ENCODE results near the gene BNC2.

Gene BNC2

GRCh38 chr9:16527573-16527972 lies 342.9 kb downstream of the BNC2 start:
- DNase-seq, result no peak

GRCh38 chr9:16526380-16526779 lies 344.1 kb downstream of the BNC2 start:
- DNase-seq, result no peak

DNA sequence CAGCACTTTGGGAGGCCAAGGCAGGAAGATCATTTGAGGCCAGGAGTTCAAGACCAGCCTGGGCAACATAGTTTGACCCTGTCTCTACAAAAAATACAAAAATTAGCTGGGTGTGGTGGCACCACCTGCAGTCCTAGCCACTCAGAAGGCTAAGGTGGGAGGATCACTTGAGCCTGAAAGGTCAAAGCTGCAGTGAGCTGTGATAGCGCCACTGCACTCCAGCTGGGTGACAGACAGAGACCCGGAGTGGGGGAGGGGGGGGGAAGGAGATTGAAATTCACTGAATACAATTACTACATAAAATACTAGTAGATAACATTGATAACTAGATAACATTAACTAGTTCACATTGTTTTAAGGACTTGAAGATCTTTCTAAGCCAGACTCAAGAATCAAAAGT lies 345.6 kb downstream of the BNC2 start:
- no peak for DNase-seq

- DNase-seq, result no peak
Observed at GRCh38 chr9:16524078-16524477, 346.4 kb downstream of the BNC2 start.

- no peak for DNase-seq
Observed at GRCh38 chr9:16521868-16522411, 348.5 kb downstream of the BNC2 start.

DNA sequence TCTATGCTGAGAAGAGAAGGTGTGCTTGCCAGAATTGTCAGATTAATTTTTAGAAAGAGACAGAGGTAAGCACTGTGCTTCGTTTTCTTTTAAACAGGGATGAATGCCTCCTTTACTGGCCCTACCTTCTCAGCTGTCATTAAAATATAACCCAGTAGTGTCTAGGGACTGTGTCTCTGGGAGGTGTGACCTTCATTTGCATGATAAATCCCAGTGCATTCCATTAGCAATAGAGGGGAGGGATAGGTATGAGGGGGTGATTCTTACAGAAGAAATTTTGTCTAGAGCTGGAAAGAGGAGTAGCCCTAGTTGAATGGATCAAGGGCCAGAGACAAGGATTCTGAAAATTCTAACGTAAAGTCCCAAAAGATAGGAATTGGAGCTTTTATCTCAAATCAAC lies 351.5 kb downstream of the BNC2 start:
- no peak for DNase-seq

- DNase-seq, result no peak
Observed at GRCh38 chr9:16516891-16517290, 353.6 kb downstream of the BNC2 start.

GRCh38 chr9:16515879-16516301 lies 354.6 kb downstream of the BNC2 start:
- DNase-seq, result no peak

GRCh38 chr9:16515207-16515606 lies 355.3 kb downstream of the BNC2 start:
- DNase-seq, result no peak

- DNase-seq, result no peak
Observed at GRCh38 chr9:16514131-16514530, 356.3 kb downstream of the BNC2 start.

DNA sequence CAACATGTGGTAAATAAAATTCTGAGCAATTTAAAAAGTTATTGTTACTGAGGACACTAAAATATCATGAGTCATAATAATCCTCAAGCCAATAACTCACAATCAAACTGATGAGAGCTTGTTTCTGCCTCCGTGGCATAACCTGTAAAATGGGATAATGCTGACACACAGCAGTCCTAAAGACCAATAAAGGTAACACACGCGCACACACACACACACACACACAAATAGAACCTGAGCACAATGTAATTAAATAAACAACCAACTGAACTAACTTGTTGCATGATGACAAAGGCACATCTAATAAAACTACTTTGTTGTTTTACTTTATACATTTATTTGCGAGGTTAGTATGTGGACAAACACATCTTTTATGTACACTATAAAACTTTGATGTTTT lies 358.2 kb downstream of the BNC2 start:
- no peak for DNase-seq

DNA sequence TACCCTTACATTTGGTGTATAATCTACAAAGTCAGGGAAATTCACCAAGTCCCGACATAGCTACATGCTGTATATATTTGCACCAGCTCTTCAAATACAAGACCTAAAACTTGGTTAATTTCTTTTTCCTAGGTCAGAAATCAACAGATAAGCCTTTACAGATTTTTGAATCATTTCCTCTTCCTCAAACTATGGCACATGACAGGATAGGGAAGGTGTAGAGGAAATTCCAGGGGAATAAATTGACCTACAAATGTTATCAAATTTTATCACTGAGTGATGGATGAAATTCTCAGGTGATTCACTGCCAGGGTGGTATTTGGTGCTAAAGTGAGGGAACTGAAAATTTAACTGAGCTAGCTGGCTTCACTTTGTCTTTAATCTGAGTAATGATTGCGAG lies 360.0 kb downstream of the BNC2 start:
- DNase-seq, result no peak

DNA sequence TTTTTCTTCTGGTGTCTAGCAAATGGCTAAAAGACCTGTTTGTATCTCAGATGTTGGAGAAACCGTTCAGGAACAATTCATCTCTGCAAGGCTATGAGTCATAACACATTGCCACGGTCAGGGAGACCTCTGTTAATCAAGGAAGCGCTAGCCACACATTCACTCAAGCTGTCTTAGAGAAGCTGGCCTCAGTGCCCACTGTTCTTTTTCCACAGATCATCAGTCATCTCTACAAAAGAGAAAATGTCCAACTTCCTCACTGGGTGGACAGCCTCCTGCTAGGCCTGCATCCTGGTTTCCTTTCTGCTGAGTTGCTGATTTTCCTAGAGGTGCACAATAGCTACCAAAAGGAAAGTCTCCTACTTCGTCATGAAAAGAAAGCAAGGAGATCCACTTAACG lies 360.5 kb downstream of the BNC2 start:
- DNase-seq, result no peak

- no peak for DNase-seq
Observed at GRCh38 chr9:16505199-16505598, 365.3 kb downstream of the BNC2 start.

- no peak for DNase-seq
Observed at GRCh38 chr9:16501726-16502125, 368.7 kb downstream of the BNC2 start.

DNA sequence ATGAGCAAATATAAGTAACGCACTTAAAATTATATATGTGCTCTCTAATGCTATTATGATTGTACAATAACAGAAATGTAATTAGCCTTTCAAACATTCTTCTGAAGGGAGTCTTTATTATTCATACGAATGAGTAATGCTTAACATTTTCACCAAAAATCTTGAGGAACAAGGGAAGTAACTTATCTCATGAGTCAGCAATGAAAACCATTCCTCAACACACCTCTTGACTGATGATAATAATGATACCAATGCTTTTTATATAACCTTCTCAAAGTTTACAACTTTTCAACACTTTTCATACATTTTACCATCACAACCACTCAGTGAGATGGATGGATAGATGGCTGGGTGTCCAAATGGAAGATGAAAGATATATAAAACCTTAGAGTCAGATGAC lies 369.3 kb downstream of the BNC2 start:
- no peak for DNase-seq

DNA sequence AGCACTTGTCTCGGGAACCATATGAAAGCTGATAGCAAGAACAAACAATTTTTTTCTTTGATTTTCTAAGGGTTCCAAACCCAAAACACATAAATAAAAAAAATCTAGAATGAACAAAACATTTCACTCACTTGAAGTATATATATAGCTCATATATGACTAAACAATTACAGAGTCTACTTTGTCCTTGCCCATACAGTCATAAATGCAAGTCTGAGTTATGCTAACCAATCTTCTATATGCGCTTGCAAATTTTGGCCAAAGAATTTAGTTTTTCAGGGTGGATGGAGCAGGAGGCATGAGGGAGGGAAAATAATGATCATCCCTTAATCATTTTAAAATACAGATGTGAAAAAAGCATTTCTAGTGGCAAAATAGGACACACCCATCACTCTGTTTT lies 370.1 kb downstream of the BNC2 start:
- no peak for DNase-seq

DNA sequence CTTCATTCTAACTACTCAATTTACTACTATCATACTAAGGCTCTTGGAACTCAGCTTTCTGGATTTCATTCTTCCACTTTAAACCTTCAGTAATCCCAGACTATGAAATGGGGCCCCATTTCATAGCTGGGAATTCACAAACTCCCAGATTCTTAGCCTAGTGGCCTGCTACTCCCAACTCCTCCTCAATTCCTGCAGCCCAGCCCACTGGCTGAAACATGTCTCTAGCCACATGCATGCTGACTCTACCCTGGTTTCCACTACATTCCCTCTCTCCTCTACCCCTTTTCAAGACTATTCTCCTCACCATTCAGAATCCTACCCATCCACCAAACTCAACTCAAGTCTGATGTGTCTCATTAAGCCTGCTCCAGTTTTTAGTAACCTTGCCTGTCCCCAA lies 370.6 kb downstream of the BNC2 start:
- no peak for DNase-seq

GRCh38 chr9:16496908-16497307 lies 373.6 kb downstream of the BNC2 start:
- DNase-seq, result no peak

DNA sequence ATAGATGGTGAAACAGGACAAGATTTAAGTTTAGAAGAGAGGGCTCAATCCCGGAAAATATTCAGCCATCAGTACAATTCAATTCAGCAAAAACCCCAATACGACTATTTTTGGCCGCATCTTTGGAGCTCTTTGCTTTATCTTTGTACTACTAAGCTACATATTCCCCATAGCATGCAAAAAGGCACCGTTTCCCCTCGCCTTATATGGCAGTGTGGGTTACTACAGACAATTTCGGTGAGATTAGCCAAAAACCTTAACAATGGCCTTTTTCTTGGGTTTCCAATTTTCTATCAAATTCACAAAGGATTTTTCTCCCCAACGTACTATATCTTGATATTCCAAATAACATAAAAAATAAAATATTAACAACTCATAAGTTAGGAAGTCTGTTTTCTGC lies 382.6 kb downstream of the BNC2 start:
- no peak for DNase-seq

DNA sequence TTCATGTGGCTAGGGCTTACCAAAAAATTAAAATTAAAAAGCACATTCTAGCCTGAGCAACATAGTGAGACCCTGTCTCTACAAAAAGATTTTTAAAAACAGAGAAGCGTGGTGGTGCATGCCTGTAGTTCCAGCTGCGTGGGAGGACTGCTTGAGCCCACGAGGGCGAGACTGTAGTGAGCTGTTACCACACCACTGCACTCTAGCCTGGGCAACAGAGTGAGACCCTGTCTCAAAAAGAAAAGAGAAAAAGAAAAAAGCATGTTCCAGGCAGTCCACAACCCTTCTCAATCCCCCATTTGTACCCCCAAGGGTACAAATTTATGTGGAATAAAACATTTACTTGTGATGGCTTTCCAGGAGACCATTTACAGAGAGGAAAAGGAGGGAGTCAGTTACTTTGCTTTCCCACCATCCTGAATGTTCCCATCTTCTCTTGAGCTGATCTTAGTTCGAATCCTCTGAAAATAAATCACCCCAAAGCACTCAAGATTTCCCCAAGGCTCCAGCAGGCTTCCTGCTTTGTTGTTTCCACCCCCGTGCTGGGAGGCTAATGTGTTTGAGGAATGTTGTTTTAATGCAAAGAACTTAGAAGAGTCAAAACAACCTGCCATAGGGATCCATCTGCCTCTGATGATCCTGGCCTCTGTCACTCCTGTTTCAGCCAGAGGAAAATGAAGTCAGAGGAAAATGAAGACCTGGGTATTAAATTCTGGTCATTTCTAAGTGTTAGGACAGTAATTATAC lies 384.7 kb downstream of the BNC2 start:
- DNase-seq, result no peak

GRCh38 chr9:16485160-16485559 lies 385.3 kb downstream of the BNC2 start:
- DNase-seq, result no peak

- no peak for DNase-seq
Observed at GRCh38 chr9:16484744-16485143, 385.7 kb downstream of the BNC2 start.

DNA sequence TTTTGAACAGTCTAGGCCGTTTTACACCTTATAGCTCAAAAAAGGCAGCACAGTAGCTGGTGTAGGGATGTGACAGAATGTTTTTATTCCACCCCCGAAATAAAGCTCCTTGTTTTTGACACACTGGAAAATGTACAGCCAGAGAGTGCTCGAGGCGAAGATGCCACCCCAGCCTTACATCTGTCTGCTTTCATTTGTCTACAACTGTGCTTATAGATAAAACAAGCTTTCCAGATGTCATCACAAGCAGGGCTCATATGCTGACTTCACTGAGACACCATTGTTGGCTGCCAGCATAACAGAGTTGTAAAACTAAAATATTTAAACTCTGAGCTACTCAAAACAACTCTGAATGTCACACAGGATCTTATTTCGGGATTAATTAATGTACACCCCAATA lies 386.3 kb downstream of the BNC2 start:
- DNase-seq, result no peak

DNA sequence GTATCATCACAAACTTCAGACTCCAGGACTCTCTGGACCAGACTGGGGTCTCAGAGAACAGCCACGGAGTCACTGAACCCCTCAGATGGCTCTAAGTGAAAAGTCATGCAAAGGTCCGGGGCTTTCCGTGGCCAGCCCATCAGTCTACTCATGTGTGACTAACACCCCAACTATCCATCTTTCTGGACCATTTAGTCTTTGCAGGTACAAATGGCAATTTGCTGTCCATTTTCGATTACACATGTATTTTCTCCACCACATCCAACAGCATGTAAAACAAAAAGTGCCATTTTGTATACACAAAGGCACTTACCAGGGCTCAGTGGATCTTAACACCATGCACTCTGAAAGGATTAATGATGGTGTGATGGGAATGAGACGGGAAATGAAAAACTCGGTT lies 387.7 kb downstream of the BNC2 start:
- no peak for DNase-seq

Data from activated gamma-delta T cell treated with Interleukin-2 at 50 U/mL for 16 hours (primary cell).